ENCODE data around the gene CD34. TPM values are rescaled to one million over a fixed set of nuclear protein-coding genes. Genes with fewer than 3 reads are reported as not detected.
A peak's percentile ranks its signal among the peaks of the same experiment; 100 is the strongest.

CD34 gene
- total RNA-seq, 1 experiment from 2014 or later = 0.35 TPM

- no peak for DNase-seq
- no peak overlapping the region for H2BK5ac ChIP-seq (ENCODE audit: insufficient read length, low read length)
- no peak overlapping the region for H2AFZ ChIP-seq (ENCODE audit: low read length)
- H2AK5ac ChIP-seq (ENCODE audit: insufficient read length, low read length) = no peak overlapping the region
- H3K4me1 ChIP-seq (ENCODE audit: insufficient read depth, low read length) = no peaks in the 10 kb centered on the region; the same call in 1 of the 2 replicates
- no peak overlapping the region for H4K8ac ChIP-seq (replicated peaks; ENCODE audit: insufficient read length, low read depth, low read length)
- no CpG with 5 or more reads among the region's 4 CpGs for WGBS (ENCODE audit: extremely low coverage, insufficient read length, low lambda C conversion rate)
- no peaks in the 10 kb centered on the region for H3K27me3 ChIP-seq (ENCODE audit: insufficient read depth, low read length)
- H3K79me2 ChIP-seq (ENCODE audit: insufficient read depth, low read length) = no peaks in the 10 kb centered on the region
- H3K79me1 ChIP-seq (ENCODE audit: insufficient read depth, low read depth, low read length, poor library complexity, severe bottlenecking) = no peaks in the 10 kb centered on the region
- peaks cover 5% of the 10 kb centered on the region for H3K23me2 ChIP-seq (ENCODE audit: insufficient read length, low read depth, low read length, poor library complexity, severe bottlenecking)
- no peak overlapping the region for H3K27ac Mint-ChIP-seq
- H3K4me1 Mint-ChIP-seq = peaks cover 18 to 20% of the 10 kb centered on the region in 2 experiments
- no peak overlapping the region for H4K91ac ChIP-seq (ENCODE audit: insufficient read length, low read depth, low read length)
- no peaks in the 10 kb centered on the region for H3K9me3 Mint-ChIP-seq
- H3K23ac ChIP-seq (ENCODE audit: insufficient read length, low read depth, low read length) = no peak overlapping the region
- no peak overlapping the region for H3K14ac ChIP-seq (ENCODE audit: insufficient read depth, low read length)
- peaks cover 26% of the 10 kb centered on the region for H3K27me3 Mint-ChIP-seq (ENCODE audit: low read depth)
- H3K4ac ChIP-seq (ENCODE audit: low read depth, low read length) = no peak overlapping the region
- peak overlapping the region in 1 of 2 experiments; percentile 25; a peak in 1 of 5 replicates for H3K4me3 Mint-ChIP-seq
- H4K20me1 ChIP-seq (ENCODE audit: control insufficient read depth, insufficient read depth, insufficient read length) = no peaks in the 10 kb centered on the region
- no peak for TF ChIP-seq CTCF (conservative IDR thresholded peaks at IDR 0.05)
- no peak overlapping the region for H3K56ac ChIP-seq (ENCODE audit: insufficient read length, low read depth, low read length)
- H3K36me3 Mint-ChIP-seq (ENCODE audit: insufficient read depth in 1 of 3, low read depth in 3 of 3) = peaks cover 0 to 9% (median 0%) of the 10 kb centered on the region in 3 experiments; a peak in 1 of 7 replicates
- H3K9me3 ChIP-seq (ENCODE audit: control insufficient read depth, low read depth, low read length) = no peaks in the 10 kb centered on the region
- no peak overlapping the region for H4K5ac ChIP-seq (ENCODE audit: insufficient read length, low read depth, low read length)
- H3T11ph ChIP-seq (ENCODE audit: low read length) = no peak overlapping the region
- no peak overlapping the region for H2BK12ac ChIP-seq (ENCODE audit: insufficient read length, low read depth, low read length)
- no peak overlapping the region for H3K18ac ChIP-seq (ENCODE audit: insufficient read length, low read depth, low read length)
- no peak overlapping the region for H2BK15ac ChIP-seq (ENCODE audit: low read depth, low read length)
- H2BK120ac ChIP-seq (ENCODE audit: low read depth, low read length, poor library complexity, severe bottlenecking) = no peak overlapping the region
- H3K27ac ChIP-seq (ENCODE audit: insufficient read length, low read depth, low read length) = no peak overlapping the region
- no peak overlapping the region for H3K9ac ChIP-seq (ENCODE audit: extremely low read depth, insufficient read length, low read length)
- H2BK20ac ChIP-seq (ENCODE audit: low read depth, low read length, poor library complexity, severe bottlenecking) = no peak overlapping the region
- no peak overlapping the region for H3K4me2 ChIP-seq (ENCODE audit: insufficient read depth, insufficient read length, low read length)
Observed at GRCh38 chr1:207870306-207871031, 40.5 kb downstream of the CD34 start.

Data from H9 (cell line).